Neuronal stem cell (in vitro differentiated cells): ENCODE results near the gene MSLN.

ENCODE experiments used
- DNase-seq: peaks from one replicate; pipeline ENCODE4 v3.0.0-alpha.2; 2013; ENCODE audit warnings: low spot score
- H2AFZ ChIP-seq: one replicate; pipeline ENCODE4 v1.6.1; 2013; ENCODE audit warnings: mild to moderate bottlenecking, low read length, inconsistent platforms
- H2AK5ac ChIP-seq: 2 replicates; pipeline ENCODE4 v1.6.1; 2013; ENCODE audit warnings: low read depth, mild to moderate bottlenecking, inconsistent platforms, low read length, moderate library complexity, mixed read lengths
- H2BK120ac ChIP-seq: 2 replicates; pipeline ENCODE4 v1.6.1; 2013; ENCODE audit warnings: low read depth, mild to moderate bottlenecking, inconsistent platforms, low read length, moderate library complexity, mixed read lengths
- H2BK12ac ChIP-seq: one replicate; pipeline ENCODE4 v1.6.1; 2013; ENCODE audit warnings: low read length, inconsistent platforms
- H2BK15ac ChIP-seq: 2 replicates; pipeline ENCODE4 v1.6.1; 2013; ENCODE audit warnings: mild to moderate bottlenecking, low read length, inconsistent platforms, mixed read lengths
- H2BK5ac ChIP-seq: one replicate; pipeline ENCODE4 v1.6.1; 2013; ENCODE audit warnings: inconsistent platforms, mild to moderate bottlenecking, low read length, moderate library complexity
- H3K14ac ChIP-seq: one replicate; pipeline ENCODE4 v1.6.1; 2013; ENCODE audit warnings: low read length, inconsistent platforms
- H3K18ac ChIP-seq: 2 replicates; pipeline ENCODE4 v1.6.1; 2013; ENCODE audit warnings: low read length, inconsistent platforms
- H3K23ac ChIP-seq: 2 replicates; pipeline ENCODE4 v1.6.1; 2013; ENCODE audit warnings: low read depth, mild to moderate bottlenecking, mixed read lengths, low read length, inconsistent platforms; ENCODE audit not compliant: poor library complexity
- H3K27ac ChIP-seq: replicated peaks from 3 replicates; pipeline ENCODE4 v1.5.1; 2013; ENCODE audit warnings: low read length, inconsistent platforms
- H3K27me3 ChIP-seq, 3 experiments: 2 replicates each; pipeline ENCODE4 v1.6.1; 2013; ENCODE audit warnings: low read length in 3 of 3, mild to moderate bottlenecking in 2 of 3, inconsistent platforms in 1 of 3, low read depth in 1 of 3, mixed read lengths in 1 of 3, moderate library complexity in 1 of 3; ENCODE audit not compliant: control insufficient read depth in 3 of 3, insufficient read depth in 3 of 3
- H3K36me3 ChIP-seq, 2 donors: replicated peaks in 1 of 2; 2 replicates each; pipeline ENCODE4 v1.6.1; 2013; ENCODE audit warnings: low read length in 2 of 2; ENCODE audit not compliant: control insufficient read depth in 2 of 2, insufficient read depth in 2 of 2
- H3K4ac ChIP-seq: 2 replicates; pipeline ENCODE4 v1.6.1; 2013; ENCODE audit warnings: inconsistent platforms, mild to moderate bottlenecking, low read length, moderate library complexity
- H3K4me1 ChIP-seq, 2 donors: 1 replicate in 1 of 2; 2 replicates in 1 of 2; pipeline ENCODE4 v1.6.1; 2013; ENCODE audit warnings: low read length in 2 of 2, low read depth in 1 of 2; ENCODE audit not compliant: control insufficient read depth in 2 of 2, insufficient read depth in 1 of 2
- H3K4me2 ChIP-seq: one replicate; pipeline ENCODE4 v1.6.1; 2013; ENCODE audit warnings: mild to moderate bottlenecking, low read length, inconsistent platforms; ENCODE audit not compliant: insufficient read depth, poor library complexity, severe bottlenecking
- H3K4me3 ChIP-seq, 2 donors: 2 replicates each; pipeline ENCODE4 v1.5.1; 2013; ENCODE audit warnings: low read length in 2 of 2, mild to moderate bottlenecking in 2 of 2, inconsistent platforms in 1 of 2, moderate library complexity in 1 of 2
- H3K79me1 ChIP-seq: one replicate; pipeline ENCODE4 v1.6.1; 2013; ENCODE audit warnings: low read depth, mild to moderate bottlenecking, inconsistent platforms, low read length, moderate library complexity
- H3K9ac ChIP-seq: one replicate; pipeline ENCODE4 v1.6.1; 2013; ENCODE audit warnings: mild to moderate bottlenecking, low read depth, low read length, inconsistent platforms; ENCODE audit not compliant: poor library complexity
- H3K9me3 ChIP-seq, 2 donors: replicated peaks in 1 of 2; 2 replicates each; pipeline versions ENCODE3 to v1.6.1; 2013; ENCODE audit warnings: low read length in 2 of 2, mild to moderate bottlenecking in 2 of 2, inconsistent platforms in 1 of 2, low read depth in 1 of 2, mixed read lengths in 1 of 2, moderate library complexity in 1 of 2; ENCODE audit not compliant: control insufficient read depth in 2 of 2, insufficient read depth in 1 of 2
- H4K8ac ChIP-seq: one replicate; pipeline ENCODE4 v1.6.1; 2013; ENCODE audit warnings: low read depth, mild to moderate bottlenecking, inconsistent platforms, low read length, moderate library complexity
- H4K91ac ChIP-seq: one replicate; pipeline ENCODE4 v1.6.1; 2013; ENCODE audit warnings: low read length, low read depth, mild to moderate bottlenecking, inconsistent platforms; ENCODE audit not compliant: poor library complexity
- WGBS, 2 donors: extraction: QIAGEN DNeasy Blood & Tissue Kit; methylation state at CpG; one replicate each; pipeline ENCODE4 v1.1.7; 2013; ENCODE audit warnings: missing lambda C conversion rate in 2 of 2, mixed read lengths in 1 of 2; ENCODE audit not compliant: insufficient read length in 2 of 2, insufficient replicate concordance in 1 of 2; ENCODE audit errors: extremely low coverage in 2 of 2; 5-methylcytosine and 5-hydroxymethylcytosine counted together

MSLN gene

DNA sequence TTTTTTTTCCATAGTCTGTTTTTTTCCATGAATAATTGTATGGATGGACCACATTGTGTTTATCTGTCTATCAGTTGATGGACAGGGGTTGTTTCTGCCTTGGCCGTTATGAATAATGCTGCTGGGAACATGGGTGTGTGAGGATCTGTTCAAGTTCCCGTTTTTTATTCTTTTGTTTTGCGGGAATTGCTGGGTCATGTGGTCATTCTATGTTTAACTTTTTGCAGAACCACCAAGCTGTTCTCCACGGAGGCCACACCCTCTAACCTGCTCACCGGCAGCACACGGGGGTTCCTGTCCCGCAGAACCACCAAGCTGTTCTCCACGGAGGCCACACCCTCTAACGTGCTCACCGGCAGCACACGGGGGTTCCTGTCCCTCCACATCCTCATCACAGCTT lies 5.9 kb upstream of the MSLN start:
- Histone ChIP-seq H2AFZ (no peak overlapping the region), H3K4ac (no peak overlapping the region), H3K27me3 (no peaks in the 10 kb centered on the region), H2BK120ac (no peak overlapping the region), H3K14ac (no peak overlapping the region), H3K9me3 (peaks cover 3 to 10% of the 10 kb centered on the region in 2 donors), H2BK12ac (no peak overlapping the region), H3K79me1 (no peaks in the 10 kb centered on the region), H3K9ac (no peak overlapping the region), H2AK5ac (no peak overlapping the region), H4K8ac (no peak overlapping the region), H3K23ac (no peak overlapping the region), H3K4me1 (peaks cover 20 to 30% of the 10 kb centered on the region in 2 donors), H3K18ac (no peak overlapping the region), H3K36me3 (no peaks in the 10 kb centered on the region), H2BK15ac (no peak overlapping the region), H3K4me3 (no peak overlapping the region), H2BK5ac (no peak overlapping the region), H3K27ac (no peak overlapping the region), H3K4me2 (no peak overlapping the region), H4K91ac (no peak overlapping the region)
- no CpG with 5 or more reads among the region's 11 CpGs for WGBS, 2 donors
- DNase-seq: no peak

DNA sequence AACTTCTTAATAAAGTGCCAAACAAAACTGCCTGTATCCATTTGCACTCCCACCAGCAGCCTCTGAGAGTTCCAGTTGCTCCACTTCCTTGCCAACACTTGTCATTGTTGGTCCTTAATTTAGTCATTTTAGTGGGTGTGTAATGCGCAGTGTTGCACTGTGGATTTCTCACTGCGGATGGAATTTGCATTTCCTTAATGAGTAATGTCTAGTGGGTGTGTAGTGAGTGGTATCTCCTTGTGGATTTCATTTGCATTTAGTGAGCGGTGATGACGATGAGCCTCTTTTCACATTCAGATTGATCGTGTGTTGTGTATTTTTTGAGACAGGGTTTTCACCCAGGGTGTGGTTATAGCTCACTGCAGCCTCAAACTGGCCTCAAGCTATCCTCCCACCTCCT lies 4.1 kb upstream of the MSLN start:
- no peak overlapping the region for H3K4ac ChIP-seq
- no peak overlapping the region for H3K4me2 ChIP-seq
- no peak overlapping the region for H2AFZ ChIP-seq
- no peak overlapping the region for H2AK5ac ChIP-seq
- no peak overlapping the region for H3K23ac ChIP-seq
- H3K4me3 ChIP-seq: no peak overlapping the region
- H3K4me1 ChIP-seq: peaks cover 22 to 27% of the 10 kb centered on the region in 2 donors
- no peak overlapping the region for H2BK12ac ChIP-seq
- DNase-seq: no peak
- H3K36me3 ChIP-seq: no peaks in the 10 kb centered on the region
- H2BK120ac ChIP-seq: no peak overlapping the region
- no peak overlapping the region for H3K18ac ChIP-seq
- H3K27me3 ChIP-seq: peaks cover 0 to 8% (median 0%) of the 10 kb centered on the region in 3 experiments
- WGBS, 2 donors: no CpG with 5 or more reads among the region's 5 CpGs
- H2BK15ac ChIP-seq: no peak overlapping the region
- peaks cover 3 to 10% of the 10 kb centered on the region in 2 donors for H3K9me3 ChIP-seq
- H4K91ac ChIP-seq: no peak overlapping the region
- H3K9ac ChIP-seq: no peak overlapping the region
- H3K14ac ChIP-seq: no peak overlapping the region
- H3K79me1 ChIP-seq: no peaks in the 10 kb centered on the region
- no peak overlapping the region for H3K27ac ChIP-seq
- no peak overlapping the region for H2BK5ac ChIP-seq
- H4K8ac ChIP-seq: no peak overlapping the region

DNA sequence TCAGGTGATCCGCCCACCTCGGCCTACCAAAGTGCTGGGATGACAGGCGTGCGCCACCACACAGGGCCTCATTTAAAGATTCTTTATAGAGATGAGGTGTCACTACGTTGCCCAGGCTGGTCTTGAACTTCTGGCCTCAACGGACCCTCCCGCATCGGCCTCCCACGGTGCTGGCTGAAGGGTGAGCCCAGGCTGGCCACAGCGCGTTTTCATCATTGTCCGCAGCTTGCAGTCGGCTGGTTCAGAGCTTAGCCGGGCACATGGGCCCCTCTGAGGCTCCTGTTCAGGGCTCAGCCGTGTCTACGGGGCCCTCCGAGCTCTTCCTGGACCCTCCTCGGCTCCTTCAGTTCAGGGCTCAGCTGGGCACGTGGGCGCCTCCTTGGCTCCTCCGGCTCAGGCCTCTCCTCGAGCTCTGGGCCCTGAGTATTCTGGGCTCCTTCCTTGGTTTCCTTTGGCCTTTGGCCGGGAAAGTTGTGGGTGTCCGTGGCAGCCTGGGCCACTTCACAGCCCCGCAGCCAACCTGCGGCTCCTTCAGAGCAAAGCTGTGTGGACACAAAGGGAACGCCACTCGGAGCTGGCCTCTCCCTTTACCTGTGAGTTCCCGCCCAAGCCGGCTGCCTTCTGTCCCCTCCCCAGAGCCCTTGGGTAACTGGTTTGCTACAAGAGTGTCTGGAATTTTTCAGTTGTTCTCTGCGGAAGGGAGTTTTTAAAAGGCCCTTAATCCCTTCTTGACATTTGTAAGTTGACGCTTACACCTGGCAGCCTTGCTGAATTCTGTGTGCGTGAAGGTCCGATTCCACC lies 1.2 kb upstream of the MSLN start:
- Histone ChIP-seq H3K9ac (no peak overlapping the region), H3K4me1 (peaks cover 11 to 12% of the 10 kb centered on the region in 2 donors), H2BK120ac (peak overlapping the region; percentile 89), H3K23ac (no peak overlapping the region), H4K91ac (no peak overlapping the region), H3K27ac (no peak overlapping the region), H3K9me3 (peaks cover 3 to 10% of the 10 kb centered on the region in 2 donors), H3K14ac (no peak overlapping the region), H2AK5ac (peak overlapping the region; percentile 91), H3K36me3 (no peaks in the 10 kb centered on the region), H3K27me3 (peaks cover 0 to 15% (median 0%) of the 10 kb centered on the region in 3 experiments), H4K8ac (no peak overlapping the region), H3K18ac (peak overlapping the region; percentile 94), H3K4ac (no peak overlapping the region), H2BK15ac (peak overlapping the region; percentile 20), H2BK12ac (no peak overlapping the region), H2BK5ac (no peak overlapping the region), H3K4me3 (no peak overlapping the region), H3K79me1 (peaks cover 2% of the 10 kb centered on the region), H2AFZ (no peak overlapping the region), H3K4me2 (no peak overlapping the region)
- no CpG with 5 or more reads among the region's 34 CpGs for WGBS, 2 donors
- DNase-seq: no peak

DNA sequence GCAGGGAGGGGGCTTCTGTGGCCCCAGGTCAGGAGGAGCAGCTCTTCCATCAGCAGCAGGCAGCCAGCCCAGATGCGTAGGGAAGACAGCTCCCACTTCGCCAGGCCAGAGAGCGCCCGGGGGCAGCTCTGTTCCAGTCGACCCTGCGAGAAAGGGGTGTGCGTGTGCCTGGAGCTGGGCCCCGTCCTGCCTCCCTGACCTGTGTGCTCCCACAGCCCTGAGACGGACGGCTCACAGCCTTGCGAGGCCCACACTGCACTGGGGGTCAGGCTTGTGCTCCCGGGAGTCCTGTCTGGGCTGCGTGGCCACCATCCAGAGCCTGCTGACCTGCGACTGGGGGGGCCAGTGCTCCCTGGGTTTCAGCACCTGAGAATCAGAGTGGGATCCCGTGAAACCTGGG lies 469 bp upstream of the MSLN start:
- Histone ChIP-seq H3K4me2 (no peak overlapping the region), H2BK12ac (peak overlapping the region; percentile 98), H4K91ac (no peak overlapping the region), H2BK120ac (peak overlapping the region; percentile 89), H3K9me3 (peaks cover 3 to 10% of the 10 kb centered on the region in 2 donors), H3K4me1 (peaks cover 11 to 12% of the 10 kb centered on the region in 2 donors), H2AFZ (peak overlapping the region; percentile 61), H3K9ac (peak overlapping the region; percentile 50), H2BK15ac (peak overlapping the region; percentile 99), H3K27me3 (peaks cover 0 to 15% (median 0%) of the 10 kb centered on the region in 3 experiments), H3K36me3 (no peaks in the 10 kb centered on the region), H3K23ac (peak overlapping the region; percentile 44), H3K79me1 (peaks cover 2% of the 10 kb centered on the region), H3K4me3 (no peak overlapping the region), H2AK5ac (peak overlapping the region; percentile 91), H4K8ac (no peak overlapping the region), H3K18ac (peak overlapping the region; percentile 94), H3K4ac (peak overlapping the region; percentile 95), H3K14ac (peak overlapping the region; percentile 63), H3K27ac (no peak overlapping the region), H2BK5ac (peak overlapping the region; percentile 66)
- DNase-seq: no peak
- no CpG with 5 or more reads among the region's 15 CpGs for WGBS, 2 donors
